ENCODE measurements around the gene ZNF318. TPM values are rescaled to one million over a fixed set of nuclear protein-coding genes. Genes with fewer than 3 reads are reported as not detected.

ZNF318 gene
- total and polyA plus RNA-seq, 10 of the 15 experiments (the other 5 are each of a cell fraction or from before 2014, with no cell fraction given) = 3.4 to 79.8 (median 13.7) TPM

DNA sequence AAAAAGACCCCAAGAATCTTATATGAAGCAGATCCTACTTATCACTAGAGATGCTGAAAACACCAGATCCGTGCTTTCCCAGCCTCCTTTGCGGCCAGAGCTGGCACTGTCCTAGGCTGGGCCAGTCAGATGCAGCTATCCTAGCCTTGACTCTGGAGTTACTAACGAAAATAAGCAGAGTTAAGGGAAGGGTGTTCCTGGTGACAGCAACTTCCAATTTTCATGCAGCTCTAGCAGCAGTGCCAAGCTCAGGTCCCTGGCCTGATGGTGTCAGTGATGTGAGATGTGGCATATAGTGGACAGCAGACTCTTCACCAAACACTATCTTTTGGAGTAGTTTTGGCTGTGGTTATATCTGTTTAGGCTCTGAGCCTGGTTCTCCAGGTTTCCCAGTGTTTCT, 32.3 kb upstream of the ZNF318 start:
- no peaks in the 10 kb centered on the region for H3K9me3 ChIP-seq (replicated peaks; ENCODE audit: control insufficient read depth, insufficient read depth, low read length)
- RAD21 ChIA-PET (ENCODE audit: unreplicated experiment) = interaction anchor here (1.1 kb wide), 1 partner anchor 20 kb away, joined by 3 read pairs; no protein-coding TSS in a partner anchor
- no peaks in the 10 kb centered on the region for H3K27me3 ChIP-seq (replicated peaks in 1 of 2; ENCODE audit: control insufficient read depth in 2 of 2, insufficient read depth in 2 of 2, low read length in 1 of 2)
- TF ChIP-seq MEF2B (IDR thresholded peaks at IDR 0.05; ENCODE audit: partially characterized antibody, poor library complexity, severe bottlenecking) (no peak), ZBED1 (IDR thresholded peaks at IDR 0.05; ENCODE audit: borderline replicate concordance) (no peak)
- intact Hi-C loops (cut with micrococcal nuclease; ENCODE audit: unreplicated experiment) = no loop called here
- no peak overlapping the region for H2AFZ ChIP-seq (ENCODE audit: control insufficient read depth, low read depth, low read length)
- H3K4me3 ChIP-seq = no peak overlapping the region
- no peak for DNase-seq (ENCODE audit: low read depth, low spot score)
- no peaks in the 10 kb centered on the region for H3K79me2 ChIP-seq (ENCODE audit: control insufficient read depth, insufficient read depth, low read length)
- WGBS (ENCODE audit: insufficient coverage, insufficient replicate concordance, low lambda C conversion rate, missing lambda C conversion rate) = 75% methylated on average over 3 of the region's 3 CpGs
- POLR2A ChIA-PET = no interaction called here
- no peak overlapping the region for H3K4me2 ChIP-seq (ENCODE audit: control insufficient read depth, insufficient read depth)
- H3K36me3 ChIP-seq (ENCODE audit: control insufficient read depth in 2 of 2, insufficient read depth in 2 of 2, low read length in 1 of 2) = no peaks in the 10 kb centered on the region; a peak in 1 of 4 replicates
- no peak for ATAC-seq
- no peaks in the 10 kb centered on the region for H4K20me1 ChIP-seq (ENCODE audit: control insufficient read depth, insufficient read depth)
- SMC1A ChIA-PET (ENCODE audit: uncharacterized antibody, unreplicated experiment) = interaction anchor here (0.7 kb wide), 1 partner anchor 8 kb away, joined by 3 read pairs; no protein-coding TSS in a partner anchor
- CTCF ChIA-PET = interaction anchor here (1.1 to 1.7 kb wide), 3 partner anchors 12 to 173 kb away, joined by 3 to 4 read pairs (median 3); partner anchors contain the start of gene DNPH1
- FAIRE-seq = no peak
- in situ Hi-C loops (cut with MboI) = no loop called here
- no peak overlapping the region for H3K9ac ChIP-seq (ENCODE audit: control insufficient read depth, insufficient read depth, low read length)
- no peak overlapping the region for H3K27ac ChIP-seq (ENCODE audit: control insufficient read depth, insufficient read depth)
- no TSS peak for BruUV-seq (replicated peaks)
- H3K4me1 ChIP-seq (ENCODE audit: control insufficient read depth, insufficient read depth, low read length) = no peaks in the 10 kb centered on the region

DNA sequence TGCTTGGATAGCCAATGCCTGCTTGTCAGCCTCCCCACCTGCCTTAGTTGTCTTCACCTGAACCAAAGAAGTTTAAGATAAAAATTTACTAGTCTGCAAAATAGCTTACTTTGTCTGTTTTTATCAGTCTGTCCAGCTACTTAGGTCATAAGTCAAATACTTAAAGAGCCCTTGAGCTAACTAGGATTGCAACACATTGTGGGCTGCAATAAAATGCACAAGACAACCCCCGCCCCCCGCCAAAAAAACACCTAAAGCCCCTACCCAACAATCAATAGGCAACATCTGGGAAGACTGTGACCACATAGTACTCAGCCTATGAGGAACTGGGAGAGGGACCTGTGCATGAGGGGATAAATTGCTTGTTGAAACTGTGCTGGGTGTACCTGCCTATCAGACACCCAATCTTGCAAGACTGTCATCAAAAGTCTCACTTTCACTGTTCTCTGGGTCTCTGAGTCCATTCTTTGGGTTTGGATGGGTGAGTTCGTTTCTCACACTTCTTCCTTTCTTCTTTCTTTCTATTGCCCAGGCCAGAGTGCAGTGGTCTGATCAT, 30.6 kb upstream of the ZNF318 start:
- Histone ChIP-seq H3K27me3 (replicated peaks in 1 of 2; ENCODE audit: control insufficient read depth in 2 of 2, insufficient read depth in 2 of 2, low read length in 1 of 2) (no peaks in the 10 kb centered on the region), H3K4me3 (no peak overlapping the region), H3K27ac (ENCODE audit: control insufficient read depth, insufficient read depth) (no peak overlapping the region), H3K4me1 (ENCODE audit: control insufficient read depth, insufficient read depth, low read length) (no peaks in the 10 kb centered on the region), H4K20me1 (ENCODE audit: control insufficient read depth, insufficient read depth) (no peaks in the 10 kb centered on the region), H3K36me3 (ENCODE audit: control insufficient read depth in 2 of 2, insufficient read depth in 2 of 2, low read length in 1 of 2) (no peaks in the 10 kb centered on the region; a peak in 1 of 4 replicates), H3K9me3 (replicated peaks; ENCODE audit: control insufficient read depth, insufficient read depth, low read length) (no peaks in the 10 kb centered on the region), H2AFZ (ENCODE audit: control insufficient read depth, low read depth, low read length) (no peak overlapping the region), H3K79me2 (ENCODE audit: control insufficient read depth, insufficient read depth, low read length) (peaks cover 3% of the 10 kb centered on the region), H3K9ac (ENCODE audit: control insufficient read depth, insufficient read depth, low read length) (no peak overlapping the region), H3K4me2 (ENCODE audit: control insufficient read depth, insufficient read depth) (no peak overlapping the region)
- in situ Hi-C loops (cut with MboI) (no loop called here), intact Hi-C loops (cut with micrococcal nuclease; ENCODE audit: unreplicated experiment) (loop anchor here (2.0 kb wide), 1 partner anchor 137 kb away; no protein-coding TSS in a partner anchor)
- SMC1A ChIA-PET (ENCODE audit: uncharacterized antibody, unreplicated experiment) = interaction anchor here (0.7 to 27.6 kb wide), 2 partner anchors 14 to 37 kb away, joined by 3 to 616 read pairs; partner anchors contain the start of gene ZNF318
- FAIRE-seq (peak; percentile 75), DNase-seq (ENCODE audit: low read depth, low spot score) (no peak), ATAC-seq (peak; percentile 13)
- TF ChIP-seq ZZZ3 (IDR thresholded peaks at IDR 0.05; ENCODE audit: control insufficient read depth, insufficient read length, low read depth) (no peak), SPI1 (IDR thresholded peaks at IDR 0.05; ENCODE audit: borderline replicate concordance, insufficient read depth, low read depth, low read length) (peak; percentile 26; the same call in 1 of the 2 replicates), TBL1XR1 (IDR thresholded peaks at IDR 0.05; ENCODE audit: low read depth, low read length) (no peak), POU2F2 (IDR thresholded peaks at IDR 0.05; ENCODE audit: borderline replicate concordance, low read depth, low read length) (no peak), ZNF207 (IDR thresholded peaks at IDR 0.05; ENCODE audit: borderline replicate concordance) (no peak), ZNF24 (IDR thresholded peaks at IDR 0.05) (no peak)
- WGBS (ENCODE audit: insufficient coverage, insufficient replicate concordance, low lambda C conversion rate, missing lambda C conversion rate) = 51% methylated on average over 3 of the region's 3 CpGs
- BruUV-seq (replicated peaks) = no TSS peak
- CTCF ChIA-PET = interaction anchor here (3.0 to 7.6 kb wide), 3 partner anchors 13 to 136 kb away, joined by 20 to 118 read pairs (median 56); no protein-coding TSS in a partner anchor
- RAD21 ChIA-PET (ENCODE audit: unreplicated experiment) = interaction anchor here (0.8 kb wide), 1 partner anchor 106 kb away, joined by 3 read pairs; no protein-coding TSS in a partner anchor
- POLR2A ChIA-PET = no interaction called here
